ENCODE measurements around the gene CLEC17A.
A peak's percentile ranks its signal among the peaks of the same experiment; 100 is the strongest.
"Not testable (repeated sequence)": the region's sequence is repeated elsewhere in the genome, so short reads cannot be mapped to it uniquely, and the experiment has no call there.

The CLEC17A gene

GRCh38 chr19:14550201-14550754, 32.6 kb upstream of the CLEC17A start:
- no CpG with 5 or more reads among the region's 15 CpGs for WGBS (ENCODE audit: insufficient coverage, insufficient read length)
- Histone ChIP-seq H3K4me3 (ENCODE audit: low read length) (no peak overlapping the region), H3K9me3 (ENCODE audit: control insufficient read depth, insufficient read depth, low read length) (no peaks in the 10 kb centered on the region), H3K36me3 (ENCODE audit: control insufficient read depth, insufficient read depth, low read length) (no peaks in the 10 kb centered on the region; the same call in 1 of the 2 replicates), H3K4me1 (ENCODE audit: control insufficient read depth, insufficient read depth, low read length) (peaks cover 3% of the 10 kb centered on the region; the same call in 1 of the 2 replicates), H3K27ac (ENCODE audit: low read length) (no peak overlapping the region), H3K27me3 (ENCODE audit: control insufficient read depth, insufficient read depth, low read length) (no peaks in the 10 kb centered on the region)
- DNase-seq (ENCODE audit: low read depth, low spot score), result no peak

- not testable (repeated sequence) for H3K4me1 ChIP-seq (ENCODE audit: control insufficient read depth, insufficient read depth, low read length); H3K36me3 ChIP-seq (ENCODE audit: control insufficient read depth, insufficient read depth, low read length); H3K27ac ChIP-seq (ENCODE audit: low read length); H3K9me3 ChIP-seq (ENCODE audit: control insufficient read depth, insufficient read depth, low read length); H3K4me3 ChIP-seq (ENCODE audit: low read length); H3K27me3 ChIP-seq (ENCODE audit: control insufficient read depth, insufficient read depth, low read length)
- no CpG with 5 or more reads among the region's 12 CpGs for WGBS (ENCODE audit: insufficient coverage, insufficient read length)
- DNase-seq (ENCODE audit: low read depth, low spot score), result peak; percentile 55
Measured at GRCh38 chr19:14551134-14552005, 31.5 kb upstream of the CLEC17A start.

GRCh38 chr19:14552006-14552360, 30.9 kb upstream of the CLEC17A start:
- not testable (repeated sequence) for DNase-seq (ENCODE audit: low read depth, low spot score); H3K4me1 ChIP-seq (ENCODE audit: control insufficient read depth, insufficient read depth, low read length); H3K27ac ChIP-seq (ENCODE audit: low read length); H3K4me3 ChIP-seq (ENCODE audit: low read length); H3K9me3 ChIP-seq (ENCODE audit: control insufficient read depth, insufficient read depth, low read length); H3K36me3 ChIP-seq (ENCODE audit: control insufficient read depth, insufficient read depth, low read length); H3K27me3 ChIP-seq (ENCODE audit: control insufficient read depth, insufficient read depth, low read length)
- no CpG with 5 or more reads among the region's 8 CpGs for WGBS (ENCODE audit: insufficient coverage, insufficient read length)

- H3K4me3 ChIP-seq (ENCODE audit: low read length), result no peak overlapping the region
- H3K27me3 ChIP-seq (ENCODE audit: control insufficient read depth, insufficient read depth, low read length), result no peaks in the 10 kb centered on the region
- no peak overlapping the region for H3K27ac ChIP-seq (ENCODE audit: low read length)
- no peaks in the 10 kb centered on the region for H3K9me3 ChIP-seq (ENCODE audit: control insufficient read depth, insufficient read depth, low read length)
- peaks cover 2% of the 10 kb centered on the region; the same call in 1 of the 2 replicates for H3K4me1 ChIP-seq (ENCODE audit: control insufficient read depth, insufficient read depth, low read length)
- DNase-seq (ENCODE audit: low read depth, low spot score), result no peak
- H3K36me3 ChIP-seq (ENCODE audit: control insufficient read depth, insufficient read depth, low read length), result no peaks in the 10 kb centered on the region; the same call in 1 of the 2 replicates
- no CpG with 5 or more reads among the region's 35 CpGs for WGBS (ENCODE audit: insufficient coverage, insufficient read length)
Measured at GRCh38 chr19:14553042-14553938, 29.6 kb upstream of the CLEC17A start.

GRCh38 chr19:14553939-14554243, 29.0 kb upstream of the CLEC17A start:
- H3K27me3 ChIP-seq (ENCODE audit: control insufficient read depth, insufficient read depth, low read length), result no peaks in the 10 kb centered on the region
- no CpG with 5 or more reads among the region's 9 CpGs for WGBS (ENCODE audit: insufficient coverage, insufficient read length)
- DNase-seq (ENCODE audit: low read depth, low spot score), result no peak
- H3K4me3 ChIP-seq (ENCODE audit: low read length), result no peak overlapping the region
- H3K27ac ChIP-seq (ENCODE audit: low read length), result no peak overlapping the region
- H3K36me3 ChIP-seq (ENCODE audit: control insufficient read depth, insufficient read depth, low read length), result no peaks in the 10 kb centered on the region; the same call in 1 of the 2 replicates
- peaks cover 6% of the 10 kb centered on the region for H3K4me1 ChIP-seq (ENCODE audit: control insufficient read depth, insufficient read depth, low read length)
- no peaks in the 10 kb centered on the region for H3K9me3 ChIP-seq (ENCODE audit: control insufficient read depth, insufficient read depth, low read length)

- Histone ChIP-seq H3K36me3 (ENCODE audit: control insufficient read depth, insufficient read depth, low read length) (no peaks in the 10 kb centered on the region; the same call in 1 of the 2 replicates), H3K27me3 (ENCODE audit: control insufficient read depth, insufficient read depth, low read length) (no peaks in the 10 kb centered on the region), H3K4me3 (ENCODE audit: low read length) (no peak overlapping the region), H3K4me1 (ENCODE audit: control insufficient read depth, insufficient read depth, low read length) (peaks cover 6% of the 10 kb centered on the region), H3K9me3 (ENCODE audit: control insufficient read depth, insufficient read depth, low read length) (no peaks in the 10 kb centered on the region), H3K27ac (ENCODE audit: low read length) (no peak overlapping the region)
- no CpG with 5 or more reads among the region's 6 CpGs for WGBS (ENCODE audit: insufficient coverage, insufficient read length)
- DNase-seq (ENCODE audit: low read depth, low spot score), result no peak
Measured at GRCh38 chr19:14554382-14554812, 28.5 kb upstream of the CLEC17A start.

- peaks cover 7% of the 10 kb centered on the region for H3K4me1 ChIP-seq (ENCODE audit: control insufficient read depth, insufficient read depth, low read length)
- no peak overlapping the region for H3K4me3 ChIP-seq (ENCODE audit: low read length)
- WGBS (ENCODE audit: insufficient coverage, insufficient read length), result no CpG with 5 or more reads among the region's 12 CpGs
Measured at GRCh38 chr19:14555918-14556661, 26.8 kb upstream of the CLEC17A start.

GRCh38 chr19:14556662-14557188, 26.2 kb upstream of the CLEC17A start:
- WGBS (ENCODE audit: insufficient coverage, insufficient read length), result no CpG with 5 or more reads among the region's 18 CpGs
- peaks cover 7% of the 10 kb centered on the region for H3K4me1 ChIP-seq (ENCODE audit: control insufficient read depth, insufficient read depth, low read length)

More at GRCh38 chr19:14555918-14556661, 26.8 kb upstream of the CLEC17A start:
- Histone ChIP-seq H3K9me3 (ENCODE audit: control insufficient read depth, insufficient read depth, low read length) (no peaks in the 10 kb centered on the region), H3K27ac (ENCODE audit: low read length) (no peak overlapping the region), H3K27me3 (ENCODE audit: control insufficient read depth, insufficient read depth, low read length) (no peaks in the 10 kb centered on the region), H3K36me3 (ENCODE audit: control insufficient read depth, insufficient read depth, low read length) (no peaks in the 10 kb centered on the region; the same call in 1 of the 2 replicates)
- no peak for DNase-seq (ENCODE audit: low read depth, low spot score)

GRCh38 chr19:14558370-14559066, 24.4 kb upstream of the CLEC17A start:
- H3K27me3 ChIP-seq (ENCODE audit: control insufficient read depth, insufficient read depth, low read length), result no peaks in the 10 kb centered on the region
- no peak overlapping the region for H3K4me3 ChIP-seq (ENCODE audit: low read length)
- H3K27ac ChIP-seq (ENCODE audit: low read length), result no peak overlapping the region
- H3K4me1 ChIP-seq (ENCODE audit: control insufficient read depth, insufficient read depth, low read length), result peaks cover 18% of the 10 kb centered on the region
- H3K9me3 ChIP-seq (ENCODE audit: control insufficient read depth, insufficient read depth, low read length), result no peaks in the 10 kb centered on the region
- no peak for DNase-seq (ENCODE audit: low read depth, low spot score)
- WGBS (ENCODE audit: insufficient coverage, insufficient read length), result no CpG with 5 or more reads among the region's 23 CpGs
- H3K36me3 ChIP-seq (ENCODE audit: control insufficient read depth, insufficient read depth, low read length), result no peaks in the 10 kb centered on the region; the same call in 1 of the 2 replicates

More at GRCh38 chr19:14556662-14557188, 26.2 kb upstream of the CLEC17A start:
- peak; percentile 76 for DNase-seq (ENCODE audit: low read depth, low spot score)
- Histone ChIP-seq H3K27me3 (ENCODE audit: control insufficient read depth, insufficient read depth, low read length) (no peaks in the 10 kb centered on the region), H3K4me3 (ENCODE audit: low read length) (no peak overlapping the region), H3K9me3 (ENCODE audit: control insufficient read depth, insufficient read depth, low read length) (no peaks in the 10 kb centered on the region), H3K36me3 (ENCODE audit: control insufficient read depth, insufficient read depth, low read length) (no peaks in the 10 kb centered on the region; the same call in 1 of the 2 replicates), H3K27ac (ENCODE audit: low read length) (no peak overlapping the region)
